ENCODE results near the gene NLGN1. TPM values are rescaled to one million over a fixed set of nuclear protein-coding genes. Genes with fewer than 3 reads are reported as not detected.

The NLGN1 gene
- total and polyA plus RNA-seq, 2 of the 8 experiments (the other 6 are each of a cell fraction or from before 2014, with no cell fraction given), result 7.8 to 14.8 TPM

DNA sequence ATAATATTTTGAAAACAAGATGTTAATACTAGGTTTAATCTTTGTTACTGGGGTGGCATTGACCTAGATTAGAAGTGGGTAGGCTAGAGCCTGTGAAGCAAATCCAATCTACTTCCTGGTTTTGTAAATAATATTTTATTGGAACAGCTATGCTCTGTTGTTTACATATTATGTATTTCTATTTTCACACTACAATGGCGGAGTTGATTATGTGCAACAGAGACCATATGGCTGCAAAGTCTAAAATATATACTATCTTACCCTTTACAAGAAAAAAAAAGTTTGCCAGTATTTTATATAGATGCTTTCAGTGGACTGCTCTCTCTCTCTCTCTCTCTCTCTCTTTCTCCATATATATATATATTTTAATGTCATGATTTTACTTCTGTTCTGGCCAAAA is 244.2 kb downstream of the NLGN1 start:
- FAIRE-seq, result no peak
- H3K4me3 ChIP-seq (ENCODE audit: extremely low read depth in 1 of 4, insufficient read depth in 2 of 4, low read depth in 3 of 4, low read length in 4 of 4), result no peak overlapping the region
- no peak for TF ChIP-seq POLR2A (IDR thresholded peaks at IDR 0.05; ENCODE audit: control extremely low read depth in 1 of 2, low read depth in 2 of 2, low read length in 2 of 2)
- no peak for TF ChIP-seq KDM5A (IDR thresholded peaks at IDR 0.05; ENCODE audit: low read length)
- no peak for TF ChIP-seq SIX5 (IDR thresholded peaks at IDR 0.05; ENCODE audit: low read depth, low read length)
- no peak for TF ChIP-seq EP300 (IDR thresholded peaks at IDR 0.05; ENCODE audit: borderline replicate concordance in 1 of 2, low read depth in 2 of 2, low read length in 2 of 2)
- TF ChIP-seq RXRA (IDR thresholded peaks at IDR 0.05; ENCODE audit: insufficient read depth, low read depth, low read length), result no peak
- no peak for TF ChIP-seq SIRT6 (IDR thresholded peaks at IDR 0.05; ENCODE audit: low read length)
- TF ChIP-seq RAD21 (IDR thresholded peaks at IDR 0.05 in 1 of 2, conservative IDR thresholded peaks at IDR 0.05 in 1 of 2; ENCODE audit: low read depth in 2 of 2, low read length in 2 of 2), result no peak
- TF ChIP-seq GTF2F1 (IDR thresholded peaks at IDR 0.05; ENCODE audit: borderline replicate concordance, low read depth, low read length), result no peak
- no peak for TF ChIP-seq RBBP5 (IDR thresholded peaks at IDR 0.05; ENCODE audit: borderline replicate concordance, low read depth, low read length)
- no peak for TF ChIP-seq JUND (IDR thresholded peaks at IDR 0.05; ENCODE audit: low read length)
- no peak for TF ChIP-seq CBX5 (IDR thresholded peaks at IDR 0.05; ENCODE audit: low read depth, low read length)
- TF ChIP-seq YY1 (IDR thresholded peaks at IDR 0.05; ENCODE audit: low read depth, low read length), result no peak
- TF ChIP-seq CTBP2 (IDR thresholded peaks at IDR 0.05; ENCODE audit: borderline replicate concordance, insufficient read depth, insufficient read length, low read length), result no peak
- no peak for TF ChIP-seq SAP30 (IDR thresholded peaks at IDR 0.05; ENCODE audit: insufficient read depth, insufficient replicate concordance, low read length)

More for the DNA sequence above, 244.2 kb downstream of the NLGN1 start:
- H2BK5ac ChIP-seq (ENCODE audit: low read depth, low read length), result no peak overlapping the region
- H2BK15ac ChIP-seq (ENCODE audit: low read length), result no peak overlapping the region
- no peaks in the 10 kb centered on the region for H4K20me1 ChIP-seq (replicated peaks in 1 of 2; ENCODE audit: control insufficient read depth in 1 of 2, insufficient read depth in 2 of 2, low read length in 2 of 2)
- no peak overlapping the region for H3K18ac ChIP-seq (ENCODE audit: extremely low read depth, low read length)
- H2AFZ ChIP-seq (ENCODE audit: low read length), result no peak overlapping the region
- no peaks in the 10 kb centered on the region for H3K27me3 ChIP-seq (replicated peaks in 1 of 4; ENCODE audit: control insufficient read depth in 3 of 4, extremely low read depth in 1 of 4, insufficient read depth in 3 of 4, low read length in 3 of 4)
- CTCF ChIA-PET (ENCODE audit: partially characterized antibody), result no interaction called here
- H3K23me2 ChIP-seq (ENCODE audit: low read depth, low read length), result no peaks in the 10 kb centered on the region
- no peaks in the 10 kb centered on the region for H3K79me2 ChIP-seq (ENCODE audit: control insufficient read depth in 1 of 2, insufficient read depth in 2 of 2, low read length in 2 of 2)
- H3K56ac ChIP-seq (replicated peaks; ENCODE audit: insufficient read length, low read depth, low read length), result no peak overlapping the region
- no peak overlapping the region for H2AK5ac ChIP-seq (ENCODE audit: low read depth, low read length)
- H3K9me3 ChIP-seq (ENCODE audit: insufficient read depth in 2 of 2, low read depth in 1 of 2, low read length in 1 of 2), result no peaks in the 10 kb centered on the region
- no peak overlapping the region for H3K27ac ChIP-seq (ENCODE audit: low read depth, low read length)
- H3K36me3 ChIP-seq (ENCODE audit: control insufficient read depth in 2 of 4, insufficient read depth in 4 of 4, low read length in 3 of 4), result no peaks in the 10 kb centered on the region
- H4K91ac ChIP-seq (replicated peaks; ENCODE audit: insufficient read length, low read length), result no peak overlapping the region
- no peak overlapping the region for H4K5ac ChIP-seq (ENCODE audit: insufficient read length, low read depth, low read length)
- no peak overlapping the region for H2BK20ac ChIP-seq (ENCODE audit: low read length)
- no peaks in the 10 kb centered on the region for H3K4me1 ChIP-seq (replicated peaks in 1 of 4; ENCODE audit: control insufficient read depth in 3 of 4, insufficient read depth in 4 of 4, low read length in 3 of 4)
- H3K23ac ChIP-seq (ENCODE audit: insufficient read length), result no peak overlapping the region
- no peak overlapping the region for H2BK120ac ChIP-seq (replicated peaks; ENCODE audit: low read depth, low read length)
- 88% methylated on average over 1 of the region's 1 CpG; no CpG with 5 or more reads in 1 of the 2 experiments for WGBS, 2 experiments (ENCODE audit: extremely low coverage in 1 of 2, insufficient coverage in 1 of 2, insufficient read length in 1 of 2, insufficient replicate concordance in 2 of 2, low coverage in 1 of 2, low lambda C conversion rate in 2 of 2, missing lambda C conversion rate in 1 of 2)
- H3K4ac ChIP-seq (replicated peaks; ENCODE audit: insufficient read length, low read depth, low read length), result no peak overlapping the region
- H3K9ac ChIP-seq (replicated peaks in 1 of 4; ENCODE audit: extremely low read depth in 1 of 4, low read depth in 3 of 4, low read length in 3 of 4), result no peak overlapping the region
- no peaks in the 10 kb centered on the region for H3K79me1 ChIP-seq (ENCODE audit: low read depth, low read length)
- no peak overlapping the region for H3K14ac ChIP-seq (ENCODE audit: insufficient read length)
- POLR2A ChIA-PET (ENCODE audit: partially characterized antibody), result no interaction called here
- H3K4me2 ChIP-seq (ENCODE audit: insufficient read depth in 1 of 2, low read depth in 2 of 2, low read length in 2 of 2), result no peak overlapping the region
- no peak overlapping the region for H4K8ac ChIP-seq (ENCODE audit: extremely low read depth, insufficient read depth, low read length)
- no peak overlapping the region for H2BK12ac ChIP-seq (ENCODE audit: low read depth, low read length)
- DNase-seq (ENCODE audit: low read depth in 1 of 2, low spot score in 2 of 2), result no peak
